Stromal cell of bone marrow (primary cell): ENCODE results near the gene HSPG2.
A peak's percentile ranks its signal among the peaks of the same experiment; 100 is the strongest.

Experiments used
- DNase-seq: peaks from one replicate; pipeline ENCODE4 v3.0.0-alpha.2; 2012; ENCODE audit warnings: low read depth

HSPG2 gene

DNA sequence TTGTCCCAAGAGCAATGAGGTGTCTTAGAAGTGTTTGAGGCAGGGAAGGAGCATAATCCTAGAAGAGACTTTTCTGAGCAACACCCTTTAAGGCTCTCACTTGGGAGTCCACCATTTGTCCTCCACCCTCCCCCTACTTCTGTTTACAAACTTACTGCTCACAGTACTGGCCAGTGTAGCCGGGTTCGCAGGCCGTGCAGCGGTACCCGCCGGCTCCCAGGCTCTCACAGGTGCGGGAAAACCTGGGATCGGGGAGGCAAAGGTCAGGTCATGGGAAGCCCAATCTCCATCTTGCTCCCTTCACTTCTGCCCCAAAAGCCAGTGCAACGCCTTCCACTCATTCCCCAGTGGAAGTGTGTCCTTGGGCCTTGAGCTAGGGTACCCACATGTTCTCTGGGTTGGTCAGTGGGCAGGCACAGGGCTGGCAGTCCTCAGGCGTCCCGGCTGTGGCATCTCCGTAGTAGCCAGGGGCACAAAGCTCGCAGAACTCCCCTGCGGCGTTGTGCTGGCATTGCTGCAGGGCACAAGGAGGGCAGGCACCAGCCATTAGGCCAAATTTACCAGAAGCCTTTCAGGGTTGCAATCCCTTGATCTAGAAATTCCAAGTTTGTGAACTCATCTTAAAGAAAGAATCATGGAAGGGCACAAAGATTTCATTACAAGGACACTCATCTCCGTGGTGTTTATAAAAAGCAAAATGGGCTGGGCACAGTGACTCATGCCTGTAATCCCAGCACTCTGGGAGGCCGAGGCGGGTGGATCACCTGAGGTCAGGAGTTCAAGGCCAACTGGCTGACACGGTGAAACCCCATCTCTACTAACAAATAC is 75.3 kb downstream of the HSPG2 start:
- peak; percentile 36 for DNase-seq

DNA sequence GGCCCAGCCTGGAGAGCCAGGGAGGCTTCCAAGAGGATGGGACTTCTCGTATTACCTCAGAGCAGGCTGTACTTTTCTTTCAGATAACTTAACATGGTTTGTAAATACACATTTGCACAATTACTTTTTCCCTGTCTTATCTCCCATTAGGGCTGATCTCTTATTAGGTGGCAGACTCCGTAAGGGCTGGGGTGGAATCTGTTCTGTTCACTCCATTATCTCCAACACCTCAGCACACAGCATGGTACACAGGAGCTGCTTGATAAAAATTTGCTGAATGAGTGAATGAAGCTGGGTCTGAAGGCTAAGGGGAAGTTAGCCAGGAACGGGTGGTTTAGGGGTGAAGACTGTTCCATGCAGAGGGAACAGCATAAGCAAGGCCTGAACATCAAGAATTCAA is 76.1 kb downstream of the HSPG2 start:
- DNase-seq = no peak

DNA sequence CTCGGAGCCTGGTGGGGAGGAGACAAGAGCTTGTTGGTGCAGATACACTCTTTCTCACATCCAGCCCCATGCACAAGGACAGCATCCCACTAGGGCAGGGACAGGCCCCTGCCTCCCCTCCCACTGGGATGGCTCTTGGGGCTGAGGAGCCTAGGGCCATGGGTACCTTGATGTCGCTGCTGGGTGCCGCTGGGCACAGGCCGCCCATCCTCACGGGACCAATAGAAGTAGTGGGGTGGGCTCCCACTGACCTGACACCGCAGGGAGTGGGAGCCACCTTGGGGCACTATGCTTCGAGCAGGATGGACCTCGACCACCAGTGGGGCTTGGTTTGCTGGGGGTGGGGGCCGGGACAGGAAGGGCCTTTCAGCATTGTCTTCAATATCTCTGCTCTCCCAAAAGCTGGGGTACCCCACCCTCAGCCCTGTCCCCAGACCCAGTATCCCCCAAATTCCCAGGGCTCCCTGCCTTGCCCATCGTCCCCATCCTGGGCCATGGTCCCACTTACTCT is 77.4 kb downstream of the HSPG2 start:
- DNase-seq = no peak

DNA sequence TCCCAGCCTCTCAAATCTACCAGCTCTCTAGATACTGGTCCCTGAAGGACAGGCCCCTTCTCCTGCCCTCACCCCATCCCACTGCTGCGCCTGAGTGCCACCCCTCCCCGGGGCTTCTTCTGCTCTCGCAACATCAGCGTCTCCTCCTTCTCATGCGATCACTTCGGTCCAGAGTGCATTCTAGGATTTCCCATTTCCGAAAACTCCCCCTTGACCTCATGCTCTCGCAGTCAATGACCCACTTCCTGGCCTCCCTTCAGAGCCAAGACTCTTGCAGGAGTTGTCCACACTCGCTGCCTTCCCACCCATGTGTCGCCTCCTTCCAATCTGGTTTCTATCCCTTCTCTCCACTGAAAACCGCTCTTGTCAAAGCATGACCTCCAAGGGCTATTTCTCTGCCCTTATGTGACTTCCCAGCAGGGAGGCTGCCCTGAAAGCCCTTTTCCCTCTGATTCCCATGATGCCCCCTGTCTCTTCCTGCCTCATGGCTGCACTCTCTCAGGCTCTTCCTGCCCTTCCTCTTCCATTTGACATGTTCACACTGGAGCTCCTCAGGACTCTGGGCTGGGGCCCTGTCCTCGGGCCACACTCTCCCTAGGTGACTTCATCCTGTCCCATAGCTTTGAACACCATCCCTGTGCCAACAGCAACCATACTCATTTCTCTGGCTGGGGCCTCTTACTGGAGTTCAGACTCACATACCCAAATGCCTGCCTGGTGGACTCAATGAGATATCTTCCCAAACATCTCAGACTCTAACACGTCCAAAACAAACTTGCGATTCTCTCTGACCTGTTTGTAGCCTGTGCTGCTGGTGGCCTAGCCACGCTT is 79.1 kb downstream of the HSPG2 start:
- DNase-seq = no peak

DNA sequence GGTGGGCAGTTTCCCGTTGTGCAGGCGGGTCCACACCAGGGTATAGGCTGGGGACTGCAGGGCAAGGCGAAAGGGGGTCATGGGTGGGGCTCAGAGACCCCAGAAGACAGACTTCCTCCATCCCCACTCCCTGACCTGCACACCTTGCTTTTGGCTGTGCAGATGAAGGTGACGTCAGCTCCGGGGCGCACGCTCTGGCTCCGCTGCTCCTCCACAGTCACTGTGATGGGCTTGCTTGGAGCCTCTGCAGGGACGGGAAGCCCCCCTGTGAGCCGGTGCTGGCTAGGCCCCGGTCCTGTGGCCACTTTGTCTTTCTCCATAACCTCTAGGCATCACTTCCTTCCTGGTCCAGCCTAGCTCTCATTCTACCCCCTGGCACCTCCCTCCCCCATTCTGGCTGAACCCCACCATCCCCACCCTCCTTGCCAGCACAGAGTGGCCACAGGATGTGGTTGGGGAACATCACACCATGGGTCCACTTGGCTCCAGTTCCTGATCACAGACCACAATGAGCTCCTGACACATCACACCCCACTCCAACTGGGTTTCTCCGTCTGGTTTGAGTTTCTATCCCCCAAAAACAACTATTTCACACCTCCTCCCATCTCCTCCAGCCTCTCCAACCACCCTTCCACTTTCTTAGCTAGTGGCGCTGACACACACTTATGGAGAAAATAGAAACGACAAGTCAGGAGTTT is 79.8 kb downstream of the HSPG2 start:
- peak; percentile 60 for DNase-seq

DNA sequence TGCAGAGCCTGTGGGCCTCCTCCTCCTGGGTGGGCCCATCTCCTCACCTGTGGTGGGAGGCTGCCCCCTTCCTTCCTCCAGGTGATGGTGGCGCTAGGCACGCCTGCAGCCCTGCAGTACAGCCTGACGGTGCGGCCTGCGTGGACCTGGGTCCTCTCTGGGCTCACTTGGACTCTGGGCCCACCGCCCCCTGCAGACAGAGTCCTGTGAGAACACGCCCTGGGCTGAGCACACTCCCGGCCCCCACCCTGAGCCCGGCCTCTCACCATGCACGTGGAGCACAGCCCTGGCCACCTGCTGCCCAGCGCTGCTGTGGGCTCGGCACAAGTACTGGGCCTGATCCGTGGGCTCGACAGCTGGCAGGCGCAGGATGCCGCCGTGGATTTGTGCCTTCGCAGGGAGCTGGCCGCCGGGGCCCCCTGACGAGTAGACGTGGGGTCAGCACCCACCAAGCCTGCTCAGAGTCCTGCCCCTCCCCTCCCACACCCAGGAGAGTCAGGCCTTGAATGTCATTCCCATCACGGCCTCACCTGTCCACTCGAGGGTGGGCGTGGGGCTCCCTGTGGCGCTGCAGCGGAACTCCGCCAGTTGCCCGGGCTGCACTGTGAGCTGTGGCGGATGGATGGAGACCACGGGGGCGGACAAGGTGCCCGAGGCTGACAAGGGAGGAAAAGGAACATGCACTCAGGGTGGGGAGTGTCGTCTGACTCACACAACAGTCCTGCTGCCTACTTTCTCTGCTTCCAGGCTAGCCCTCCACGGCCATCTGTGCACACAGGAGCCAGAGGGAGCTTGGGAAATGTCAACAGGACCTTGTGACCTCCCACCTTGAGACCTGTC is 81.6 kb downstream of the HSPG2 start:
- DNase-seq = no peak

DNA sequence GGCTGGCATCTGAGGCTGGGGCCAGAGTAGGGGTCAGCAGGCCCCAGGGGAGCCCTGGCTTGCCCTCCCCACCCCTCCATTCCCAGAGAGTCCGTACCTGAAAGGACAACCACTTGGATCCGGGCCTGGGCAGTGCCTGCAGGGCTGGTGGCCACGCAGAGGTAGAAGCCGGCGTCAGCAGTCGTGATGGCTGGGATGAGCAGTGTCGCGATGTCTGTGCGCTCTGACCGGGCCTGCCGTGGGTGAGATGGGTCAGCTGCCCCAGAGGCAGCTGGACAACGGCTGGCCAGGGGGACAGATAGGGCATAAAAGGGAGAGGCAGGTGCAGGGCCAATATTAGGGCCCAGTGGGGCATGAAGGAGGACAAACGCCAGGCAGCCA is 82.4 kb downstream of the HSPG2 start:
- DNase-seq = no peak

DNA sequence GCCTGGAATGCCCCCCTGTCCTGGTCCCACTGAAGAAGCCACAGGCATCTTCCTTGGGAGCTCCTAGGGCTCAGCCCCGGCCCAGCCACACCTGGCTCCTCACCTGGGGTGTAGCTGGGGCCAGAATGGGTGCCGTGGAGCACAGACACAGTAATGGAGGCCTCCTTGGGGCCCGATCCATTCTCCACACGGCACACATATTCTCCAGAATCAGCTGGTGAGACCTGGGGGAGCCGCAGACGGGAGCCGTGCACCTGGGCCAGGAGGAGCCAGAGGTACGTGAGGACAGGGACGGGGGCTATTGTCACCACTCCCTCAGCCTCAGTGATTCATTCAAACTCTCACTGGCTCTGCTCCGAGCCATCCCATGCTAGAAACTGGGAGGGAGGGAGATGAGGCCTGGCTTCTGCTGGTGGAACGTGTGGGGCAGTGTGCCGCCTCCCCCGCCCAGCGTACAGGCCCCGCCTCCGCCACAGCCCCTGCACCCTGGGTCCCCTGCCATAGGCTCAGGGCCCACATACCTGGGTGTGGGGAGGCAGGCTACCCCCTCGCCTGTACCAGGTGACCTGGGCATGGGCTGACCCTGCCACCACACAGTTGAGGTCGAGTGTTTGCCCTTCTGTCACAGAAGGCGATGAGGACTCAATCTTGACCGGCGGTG is 82.9 kb downstream of the HSPG2 start:
- no peak for DNase-seq

DNA sequence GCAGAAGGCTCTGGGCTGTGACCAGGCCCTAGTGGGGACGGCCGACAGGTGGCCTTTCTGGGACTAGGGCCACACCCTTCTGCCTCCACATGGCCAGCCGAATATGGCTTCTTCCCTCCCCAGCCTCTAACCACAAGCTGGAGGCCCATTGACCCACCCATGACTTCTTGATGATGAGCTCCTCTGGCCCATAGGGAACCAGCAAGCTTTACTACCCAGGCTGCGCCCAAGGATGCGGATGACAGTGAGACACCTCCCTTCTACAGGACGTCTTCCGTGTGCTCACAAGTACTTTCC is 84.0 kb downstream of the HSPG2 start:
- DNase-seq = no peak

DNA sequence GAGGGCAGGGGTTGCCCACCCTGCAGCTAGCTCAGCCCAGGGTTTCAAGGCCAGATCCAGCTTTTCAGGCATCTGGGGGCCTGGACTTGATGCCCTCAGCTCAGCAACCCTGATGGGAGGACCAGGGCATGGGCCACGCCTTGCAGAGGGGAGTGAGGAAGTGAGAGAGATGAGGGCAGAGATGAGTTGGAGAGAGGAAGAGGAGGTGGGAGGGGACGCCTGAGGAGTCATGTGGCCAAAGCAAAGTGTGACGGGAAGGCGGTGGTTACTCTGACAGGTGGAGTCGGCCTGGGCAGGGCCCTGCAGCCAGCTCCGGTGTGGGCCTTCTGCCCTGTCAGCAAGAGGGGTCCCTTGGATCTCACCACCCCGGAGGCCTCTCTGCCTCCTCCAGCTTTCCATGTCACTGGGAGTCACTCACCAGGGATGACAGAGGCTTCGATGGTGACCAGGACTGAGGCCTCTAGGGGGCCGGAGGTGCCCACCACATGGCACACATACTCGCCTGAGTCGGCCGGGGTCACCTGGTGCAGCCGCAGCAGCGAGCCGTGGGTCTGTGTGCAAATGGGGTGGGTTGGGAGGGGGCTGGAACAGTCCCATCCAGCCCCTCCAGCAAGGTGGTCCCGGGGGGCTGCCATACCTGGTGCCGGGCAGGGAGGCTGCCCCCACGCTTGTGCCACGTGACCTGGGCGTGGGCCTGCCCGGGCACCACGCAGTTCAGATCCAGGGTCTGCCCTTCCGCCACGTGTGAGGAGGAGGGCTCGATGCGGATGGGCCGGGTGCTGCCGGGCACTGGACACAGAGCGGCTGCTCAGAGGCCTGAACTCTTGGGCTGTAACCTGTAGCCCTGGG is 84.6 kb downstream of the HSPG2 start:
- DNase-seq = no peak

DNA sequence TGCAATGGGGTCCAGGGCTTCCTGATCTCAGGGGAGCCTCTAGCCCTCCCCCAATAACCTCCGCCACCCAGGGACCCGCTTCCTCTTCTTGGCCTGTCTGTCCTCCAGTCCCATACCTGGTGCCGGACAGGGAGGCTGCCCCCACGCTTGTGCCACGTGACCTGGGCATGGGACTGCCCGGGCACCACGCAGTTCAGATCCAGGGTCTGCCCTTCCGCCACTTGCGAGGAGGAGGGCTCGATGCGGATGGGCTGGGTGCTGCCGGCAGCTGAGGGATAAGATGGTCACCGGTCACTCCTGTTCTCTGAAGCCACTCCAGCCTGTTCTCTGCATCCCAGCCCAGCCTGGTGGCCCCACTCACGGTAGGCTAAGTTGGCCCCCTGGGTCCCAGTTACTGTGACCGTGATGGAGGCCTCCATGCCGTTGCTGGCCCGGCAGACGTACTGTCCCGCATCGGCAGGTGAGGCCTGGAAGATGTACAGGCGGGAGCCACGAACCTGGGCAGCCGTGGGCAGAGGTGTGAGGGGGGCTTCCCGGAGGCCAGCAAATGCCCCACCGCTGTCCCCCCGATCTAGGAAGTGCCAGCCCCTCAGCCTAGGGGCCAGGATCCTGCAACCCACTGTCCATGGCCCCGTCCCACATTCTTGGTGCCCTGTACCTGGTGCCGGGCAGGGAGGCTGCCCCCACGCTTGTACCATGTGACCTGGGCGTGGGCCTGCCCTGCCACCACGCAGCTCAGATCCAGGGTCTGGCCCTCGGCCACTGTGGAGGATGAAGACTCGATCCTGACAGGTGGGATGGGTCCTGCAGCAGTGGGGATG is 85.5 kb downstream of the HSPG2 start:
- DNase-seq = no peak

DNA sequence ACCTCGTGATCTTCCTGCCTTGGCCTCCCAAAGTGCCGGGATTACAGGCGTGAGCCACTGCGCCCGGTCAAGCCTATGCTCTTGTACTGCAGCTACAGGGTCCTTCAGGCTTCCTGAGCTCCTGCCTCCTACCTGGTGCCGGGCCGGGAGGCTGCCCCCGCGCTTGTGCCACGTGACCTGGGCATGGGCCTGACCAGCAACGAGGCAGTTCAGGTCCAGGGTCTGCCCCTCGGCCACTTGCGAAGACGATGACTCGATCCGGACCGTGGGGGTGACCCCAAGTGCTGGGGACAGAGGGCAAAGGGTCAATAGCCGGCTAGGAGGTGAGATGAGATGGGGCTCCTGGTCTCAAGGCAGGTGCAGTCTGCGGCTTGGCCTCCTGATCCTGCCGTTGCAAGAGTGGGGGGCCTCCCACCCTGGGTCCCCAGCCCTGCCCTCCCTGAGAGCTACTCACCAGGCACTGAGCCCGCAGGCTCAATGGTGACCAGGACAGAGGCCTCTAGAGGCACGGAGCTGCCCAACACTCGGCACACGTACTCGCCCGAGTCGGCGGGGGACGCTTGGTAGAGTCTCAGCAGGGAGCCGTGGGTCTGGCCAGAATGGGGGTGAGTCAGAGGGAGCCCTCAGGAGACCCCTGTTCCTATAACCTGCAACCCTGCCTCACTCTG is 87.1 kb downstream of the HSPG2 start:
- DNase-seq = no peak

DNA sequence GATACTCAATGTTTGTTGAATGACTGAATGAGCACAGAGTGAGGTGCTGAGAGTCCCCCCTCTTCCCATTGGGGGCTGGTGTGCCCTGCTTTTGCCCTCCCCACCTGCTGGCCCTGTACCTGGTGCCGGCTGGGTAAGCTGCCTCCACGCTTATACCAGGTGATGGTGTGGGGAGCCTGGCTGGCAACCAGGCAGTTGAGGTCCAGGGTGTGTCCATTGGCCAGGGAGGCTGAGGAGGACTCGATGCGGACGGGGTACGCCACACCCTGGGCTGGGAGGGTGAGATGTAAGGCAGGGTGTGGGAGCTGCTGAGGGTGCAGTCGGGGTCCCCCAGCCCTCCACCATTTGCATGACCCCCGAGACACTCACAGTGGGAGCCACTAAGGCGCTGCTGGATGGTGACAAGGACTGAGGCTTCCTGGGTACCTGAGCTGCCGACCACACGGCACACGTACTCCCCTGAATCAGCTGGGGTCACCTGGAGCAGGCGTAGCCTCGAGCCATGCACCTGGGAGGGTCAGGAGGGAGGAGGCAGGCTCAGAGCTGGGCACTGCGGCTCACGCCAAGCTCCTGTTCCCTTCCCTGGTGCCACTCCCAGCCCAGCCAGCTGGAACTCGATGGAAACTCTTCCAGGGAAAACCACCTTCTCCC is 88.5 kb downstream of the HSPG2 start:
- no peak for DNase-seq

DNA sequence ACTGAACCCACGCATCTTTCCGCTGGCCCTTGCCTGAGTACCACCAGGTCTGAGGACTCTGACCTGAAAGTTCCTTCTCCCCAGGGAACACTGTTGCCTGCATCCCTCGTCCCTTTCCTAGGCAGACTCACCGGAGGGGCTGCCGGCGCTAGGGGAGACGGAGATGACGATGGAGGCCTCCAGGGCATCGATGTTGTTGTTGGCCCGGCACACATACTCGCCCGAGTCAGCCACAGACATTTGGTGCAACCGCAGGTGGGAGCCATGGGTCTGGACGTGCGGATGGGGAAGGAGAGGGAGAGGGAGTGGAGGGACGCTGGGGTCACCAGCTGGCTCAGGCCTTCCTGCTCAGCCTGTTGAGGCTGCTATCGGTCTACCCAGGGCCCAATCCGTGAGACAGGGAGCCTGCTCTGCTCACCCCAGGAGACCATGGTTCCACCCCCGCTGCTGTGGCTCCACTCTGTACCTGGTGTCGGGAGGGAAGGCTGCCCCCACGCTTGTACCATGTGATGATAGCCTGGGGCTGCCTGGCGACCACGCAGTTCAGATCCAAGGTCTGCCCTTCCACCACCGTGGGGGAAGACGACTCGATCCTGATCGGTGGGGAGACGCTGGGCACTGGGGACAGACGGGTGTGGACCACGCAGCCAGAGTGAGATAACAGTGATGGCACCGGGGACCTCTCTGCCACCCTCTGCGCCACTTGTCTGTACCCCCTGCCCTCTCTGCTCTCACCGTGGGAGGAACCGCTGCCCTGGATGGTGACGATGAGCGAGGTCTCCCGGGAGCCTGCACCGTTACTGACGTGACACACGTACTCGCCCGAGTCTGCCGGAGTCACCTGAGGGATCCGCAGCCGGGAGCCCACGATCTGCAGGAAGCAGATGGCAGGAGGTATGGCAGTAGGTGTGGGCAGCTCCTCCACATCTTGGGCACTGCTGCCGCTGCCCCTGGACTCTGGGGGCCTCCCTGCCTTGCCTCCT is 89.6 kb downstream of the HSPG2 start:
- DNase-seq = no peak

DNA sequence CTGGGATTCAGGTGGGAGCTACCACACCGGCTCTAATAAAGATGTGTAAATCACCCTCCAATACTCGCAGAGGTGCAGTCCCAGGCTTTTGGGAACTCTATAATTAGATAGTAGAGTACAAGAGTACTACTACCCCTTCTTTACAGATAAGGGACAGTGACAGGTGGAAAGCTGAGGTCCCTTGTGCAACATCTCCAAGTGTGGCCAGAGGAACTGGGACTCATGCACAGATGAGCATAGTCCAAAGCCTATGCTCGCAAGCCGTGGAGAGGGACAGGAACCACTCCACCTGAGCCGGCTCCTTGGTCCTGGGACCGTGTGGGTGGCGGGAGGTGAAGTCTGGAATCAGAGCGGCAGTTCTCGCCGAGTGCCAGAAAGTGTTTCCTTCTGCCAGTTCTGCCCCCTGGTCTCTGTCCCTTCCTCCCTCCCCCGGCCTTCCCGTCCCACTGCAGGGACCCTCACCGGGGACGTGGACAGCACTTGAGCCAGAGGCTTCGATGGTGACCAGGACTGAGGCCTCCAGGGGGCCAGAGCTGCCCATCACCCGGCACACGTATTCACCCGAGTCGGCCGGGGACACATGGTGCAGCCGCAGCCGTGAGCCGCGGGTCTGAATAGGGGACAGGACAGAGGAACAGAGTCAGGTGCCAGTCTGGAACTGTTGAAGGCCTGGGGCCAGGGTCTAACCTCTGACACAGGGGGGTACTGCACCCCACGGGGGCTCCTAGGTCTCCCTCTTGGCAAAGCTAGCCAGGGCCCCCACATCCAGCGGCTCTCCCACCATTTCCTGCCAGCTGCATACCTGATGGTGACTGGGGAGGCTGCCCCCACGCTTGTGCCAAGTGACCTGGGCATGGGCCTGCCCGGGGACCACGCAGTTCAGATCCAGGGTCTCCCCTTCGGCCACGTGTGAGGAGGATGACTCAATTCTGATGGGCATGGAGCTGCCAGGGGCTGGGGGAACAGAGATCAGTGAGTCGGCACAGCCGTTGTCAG is 91.2 kb downstream of the HSPG2 start:
- no peak for DNase-seq

DNA sequence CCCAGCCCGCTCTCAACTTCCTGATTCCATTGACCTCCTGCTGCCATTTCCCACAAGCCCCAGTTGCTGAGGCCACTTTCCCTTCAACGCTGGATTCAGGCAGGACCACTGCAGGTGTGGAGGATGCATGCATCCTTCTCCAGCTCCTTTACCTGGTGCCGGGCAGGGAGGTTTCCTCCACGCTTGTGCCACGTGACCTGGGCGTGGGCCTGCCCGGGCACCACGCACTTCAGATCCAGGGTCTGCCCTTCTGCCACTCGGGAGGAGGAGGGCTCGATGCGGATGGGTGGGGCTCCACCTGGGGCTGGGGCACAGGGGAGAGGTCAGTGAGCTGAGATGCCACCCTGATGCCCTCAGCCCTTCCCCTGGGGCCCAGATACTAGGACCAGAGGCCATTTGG is 93.1 kb downstream of the HSPG2 start:
- DNase-seq = no peak
